Stimulated activated CD8-positive, alpha-beta memory T cell treated with anti-CD3 and anti-CD28 coated beads, Interleukin-7, amount 100 ng/mL, for 4 hours (primary cell): Measurements from ENCODE around the gene GAMT.
"Not testable (repeated sequence)": the region's sequence is repeated elsewhere in the genome, so short reads cannot be mapped to it uniquely, and the experiment has no call there.

Experiments used
- DNase-seq, 2 donors: peaks; one replicate each; pipeline ENCODE4 v3.0.0-alpha.2; 2020; ENCODE audit warnings: low read depth in 2 of 2

Gene GAMT

DNA sequence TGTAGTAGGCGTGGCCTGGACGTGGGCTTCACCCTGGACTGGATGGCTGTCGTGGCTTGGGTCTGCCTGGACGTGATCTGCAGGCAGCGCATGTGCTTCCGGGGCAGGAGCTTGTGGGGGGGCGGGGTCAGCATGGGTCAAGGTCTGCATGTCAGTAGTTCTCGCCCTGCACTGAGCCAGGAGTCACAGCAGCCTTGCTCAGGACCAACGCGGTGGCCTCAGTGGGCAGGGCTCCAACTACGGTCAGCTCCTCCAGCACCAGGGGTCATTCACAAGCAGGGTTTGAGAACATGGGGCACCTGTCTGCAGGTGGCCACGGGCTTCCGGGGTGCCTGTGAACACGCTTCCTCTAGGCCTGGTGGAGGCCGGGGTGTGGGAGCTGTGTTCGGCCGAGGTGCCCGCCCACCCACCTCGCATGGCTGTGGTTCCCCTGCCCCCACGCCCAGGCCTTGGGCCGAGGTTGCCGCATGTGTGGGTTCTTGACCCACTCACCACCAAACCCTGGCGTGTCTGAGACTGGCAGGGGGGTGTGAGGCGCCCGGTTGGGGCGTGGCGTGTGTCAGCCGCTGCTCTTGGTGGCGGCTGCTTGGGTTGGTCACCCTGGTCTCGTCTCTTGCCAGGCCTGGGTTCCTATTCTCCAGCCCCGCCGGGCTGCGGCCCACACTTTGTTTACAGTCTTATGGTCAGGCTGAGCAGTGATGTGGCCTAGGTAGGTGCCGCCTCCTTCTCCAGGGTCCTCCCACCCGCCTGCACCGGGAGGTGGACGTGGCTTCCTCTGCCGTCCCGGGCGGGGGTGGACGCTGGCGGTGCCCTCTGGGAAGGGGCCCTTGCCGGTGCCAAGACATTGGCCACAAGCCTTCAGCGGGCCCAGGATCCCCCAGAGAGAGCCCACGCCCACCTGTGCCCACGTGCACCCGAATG, 32.0 kb upstream of the GAMT start:
- DNase-seq = no peak

DNA sequence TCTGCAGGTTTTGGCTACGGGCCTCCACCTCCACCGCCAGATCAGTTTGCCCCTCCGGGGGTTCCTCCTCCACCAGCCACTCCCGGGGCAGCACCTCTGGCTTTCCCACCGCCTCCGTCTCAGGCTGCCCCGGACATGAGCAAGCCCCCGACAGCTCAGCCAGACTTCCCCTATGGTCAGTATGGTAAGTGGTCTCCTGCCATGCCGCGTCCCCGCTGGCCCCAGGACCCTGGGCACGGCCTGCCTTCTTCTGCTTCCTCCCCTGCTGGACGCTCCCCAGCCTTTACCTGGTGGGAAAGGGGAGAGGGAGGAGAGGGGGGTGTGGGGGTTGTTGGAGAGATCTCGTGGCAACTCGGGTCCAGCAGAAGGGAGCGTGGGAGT, 31.2 kb upstream of the GAMT start:
- no peak for DNase-seq

DNA sequence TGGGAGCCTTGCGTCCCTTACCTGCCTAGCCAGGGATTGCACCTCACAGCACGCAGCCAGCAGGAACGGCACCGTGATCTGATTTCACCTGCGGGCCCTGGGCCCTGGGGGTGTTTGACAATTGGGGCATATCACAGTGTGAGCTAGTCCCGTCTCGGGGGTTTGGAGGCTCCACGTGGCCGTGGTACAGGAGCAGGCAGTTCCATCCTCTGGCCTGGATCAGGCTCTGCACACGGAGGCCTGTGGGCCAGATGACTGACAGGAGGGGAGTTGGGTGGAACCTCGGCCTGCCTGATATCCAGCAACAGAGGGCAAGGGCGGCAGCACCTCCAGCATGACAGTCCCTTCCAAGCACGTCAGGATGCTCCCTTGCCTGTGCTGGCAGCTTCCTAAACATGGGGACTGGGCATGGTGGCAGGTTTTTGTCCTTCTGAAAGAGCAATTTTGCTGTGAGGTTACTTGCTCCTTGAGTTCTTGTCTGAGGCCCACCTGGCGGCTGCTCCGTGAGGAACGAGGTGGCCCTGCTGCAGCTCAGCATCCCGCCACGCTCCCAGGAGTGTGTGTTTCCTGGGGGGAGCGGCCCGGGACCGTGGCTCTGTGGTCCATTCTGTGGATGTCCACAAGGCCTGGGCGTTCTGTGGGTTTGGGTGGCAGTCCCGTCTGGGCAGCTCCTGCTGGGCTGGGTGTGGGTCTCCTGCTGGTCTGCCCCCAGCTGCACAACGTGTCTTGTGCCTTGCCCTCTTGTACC, 30.6 kb upstream of the GAMT start:
- DNase-seq = no peak

DNA sequence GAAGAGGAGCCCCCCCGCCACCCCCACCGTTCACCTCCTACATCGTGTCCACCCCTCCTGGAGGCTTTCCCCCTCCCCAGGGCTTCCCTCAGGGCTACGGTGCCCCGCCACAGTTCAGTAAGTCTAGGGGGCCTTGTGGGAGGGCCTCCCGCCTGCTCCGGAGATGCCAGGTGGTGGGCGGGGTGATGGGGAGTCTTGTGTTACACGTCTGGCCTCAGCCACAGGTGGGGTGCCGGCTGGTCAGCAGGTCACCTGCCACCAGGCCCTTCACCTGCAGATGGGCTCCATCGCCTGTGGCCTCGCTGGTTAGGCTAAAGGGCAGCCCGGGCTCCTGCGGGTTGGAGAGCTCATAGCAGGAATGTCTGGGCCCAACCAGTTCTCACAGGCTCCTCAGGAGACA, 28.9 kb upstream of the GAMT start:
- no peak for DNase-seq

DNA sequence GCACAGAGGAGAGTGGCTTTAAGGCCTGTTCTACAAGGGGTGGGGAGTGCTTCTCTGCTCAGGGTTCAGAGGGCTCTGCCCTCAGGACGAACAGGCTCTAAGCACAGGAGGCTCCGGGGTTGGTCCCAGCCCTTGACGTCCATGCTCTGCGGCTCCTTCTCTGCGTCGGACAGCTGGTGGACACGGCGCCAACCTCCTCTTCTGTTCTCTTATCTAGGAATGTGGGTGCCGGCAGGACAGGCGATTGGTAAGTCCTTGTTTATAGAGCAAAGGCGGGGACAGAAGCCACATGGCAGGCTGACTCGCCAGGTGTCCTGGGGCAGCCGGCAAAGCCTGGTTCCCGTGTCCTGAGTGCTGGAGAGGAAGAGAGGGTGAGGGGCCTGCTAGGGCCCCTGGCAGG, 28.4 kb upstream of the GAMT start:
- DNase-seq = no peak

DNA sequence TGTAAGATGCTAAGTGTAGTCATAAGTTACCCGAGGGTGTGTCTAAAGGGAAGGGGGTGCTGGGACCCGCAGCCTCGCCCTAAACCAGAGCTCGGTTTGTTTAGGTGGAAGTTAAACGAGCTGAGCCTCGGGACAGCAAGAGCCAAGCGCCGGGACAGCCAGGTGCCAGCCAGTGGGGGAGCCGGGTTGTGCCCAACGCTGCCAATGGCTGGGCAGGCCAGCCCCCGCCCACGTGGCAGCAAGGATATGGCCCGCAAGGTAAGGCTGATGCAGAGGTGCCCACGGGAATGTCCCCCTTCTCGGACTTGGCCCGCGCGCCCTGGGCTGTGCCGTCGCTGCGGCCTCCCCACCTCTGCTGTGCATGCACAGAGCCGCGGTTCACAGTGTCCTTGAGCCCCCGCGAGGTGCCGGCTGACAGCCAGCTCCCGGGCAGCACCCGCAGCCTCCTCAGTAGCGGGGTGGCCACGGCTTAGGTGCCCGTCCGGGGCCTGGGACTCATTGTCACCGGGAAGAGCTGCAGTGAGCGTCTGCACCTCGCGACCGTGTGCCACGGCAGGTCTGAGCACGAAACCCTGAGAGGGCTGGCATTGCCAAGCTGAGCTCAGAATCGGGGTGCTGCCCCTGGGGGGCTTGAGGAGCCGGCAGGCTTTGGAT, 27.5 kb upstream of the GAMT start:
- no peak for DNase-seq

DNA sequence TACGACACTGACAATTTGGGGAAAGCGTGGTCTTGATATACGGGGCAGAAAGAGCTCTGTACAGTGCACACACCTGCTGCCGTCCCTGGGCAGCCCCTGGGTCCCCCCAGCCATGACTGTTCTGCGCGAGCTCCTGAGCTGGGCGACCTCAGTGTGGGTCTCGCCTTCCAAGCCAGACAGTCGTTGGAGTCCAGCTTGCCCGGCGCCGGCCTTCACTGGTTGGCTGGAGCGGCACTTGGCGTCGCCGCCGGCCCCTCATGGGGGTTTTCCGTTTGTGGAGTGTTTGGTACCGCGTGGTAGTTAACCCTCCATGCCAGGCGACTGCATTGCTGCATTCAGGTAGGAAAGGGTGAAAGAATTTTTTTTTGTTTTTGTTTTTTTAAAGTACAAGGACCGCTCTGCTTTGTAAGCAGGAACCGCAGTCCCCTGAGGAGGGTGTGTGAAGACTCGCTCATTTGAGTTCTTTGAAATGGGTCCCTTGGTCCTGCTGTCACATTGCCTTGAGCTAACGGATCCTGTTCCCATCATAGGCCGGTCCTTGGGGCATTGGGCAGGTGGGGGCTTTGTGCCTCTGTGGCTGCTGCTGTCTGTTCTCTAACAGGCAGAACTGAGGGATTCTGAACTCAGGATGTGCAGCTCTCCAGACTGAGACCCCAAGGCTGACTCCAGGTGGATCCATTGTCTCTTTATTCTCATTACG, 26.0 kb upstream of the GAMT start:
- no peak for DNase-seq

DNA sequence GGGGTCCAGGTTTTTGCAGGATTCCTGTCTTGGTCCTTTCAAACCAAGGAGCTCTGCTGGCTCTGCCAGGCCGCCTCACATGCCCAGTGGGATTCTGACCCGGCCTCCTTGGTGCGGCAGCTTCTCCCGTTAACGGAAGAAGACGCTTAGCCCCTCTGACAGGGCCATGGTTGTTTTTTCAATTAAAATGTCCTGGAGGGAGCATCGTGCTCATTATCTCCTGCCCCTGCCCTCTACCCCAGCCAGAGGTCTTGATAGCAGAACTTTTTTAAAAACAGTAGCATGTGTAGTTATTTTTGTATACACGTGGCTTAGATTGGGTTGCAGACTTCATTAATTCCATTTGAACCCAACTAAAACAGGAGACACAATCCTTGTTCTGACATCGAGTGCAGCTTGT, 25.4 kb upstream of the GAMT start:
- no peak for DNase-seq

DNA sequence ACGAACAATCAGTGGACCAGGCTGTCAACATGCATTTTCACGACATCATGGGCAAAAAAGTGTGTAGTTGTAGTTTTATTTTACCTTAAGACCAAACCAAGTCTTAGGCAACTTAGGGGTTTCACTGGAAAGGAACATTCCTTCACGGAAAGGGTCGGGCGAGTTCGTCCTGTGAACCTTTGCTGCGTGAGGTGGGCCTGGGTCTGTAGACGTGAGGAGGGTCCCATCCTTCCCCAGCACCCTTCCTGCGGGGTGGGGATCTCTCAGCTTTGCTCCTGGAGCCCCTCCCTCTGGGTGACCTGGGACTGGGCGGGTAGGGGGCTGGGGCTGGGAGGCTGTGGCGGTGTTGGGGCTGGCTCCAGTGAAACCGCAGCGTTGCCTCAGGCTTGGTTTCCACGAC, 24.6 kb upstream of the GAMT start:
- DNase-seq = no peak

DNA sequence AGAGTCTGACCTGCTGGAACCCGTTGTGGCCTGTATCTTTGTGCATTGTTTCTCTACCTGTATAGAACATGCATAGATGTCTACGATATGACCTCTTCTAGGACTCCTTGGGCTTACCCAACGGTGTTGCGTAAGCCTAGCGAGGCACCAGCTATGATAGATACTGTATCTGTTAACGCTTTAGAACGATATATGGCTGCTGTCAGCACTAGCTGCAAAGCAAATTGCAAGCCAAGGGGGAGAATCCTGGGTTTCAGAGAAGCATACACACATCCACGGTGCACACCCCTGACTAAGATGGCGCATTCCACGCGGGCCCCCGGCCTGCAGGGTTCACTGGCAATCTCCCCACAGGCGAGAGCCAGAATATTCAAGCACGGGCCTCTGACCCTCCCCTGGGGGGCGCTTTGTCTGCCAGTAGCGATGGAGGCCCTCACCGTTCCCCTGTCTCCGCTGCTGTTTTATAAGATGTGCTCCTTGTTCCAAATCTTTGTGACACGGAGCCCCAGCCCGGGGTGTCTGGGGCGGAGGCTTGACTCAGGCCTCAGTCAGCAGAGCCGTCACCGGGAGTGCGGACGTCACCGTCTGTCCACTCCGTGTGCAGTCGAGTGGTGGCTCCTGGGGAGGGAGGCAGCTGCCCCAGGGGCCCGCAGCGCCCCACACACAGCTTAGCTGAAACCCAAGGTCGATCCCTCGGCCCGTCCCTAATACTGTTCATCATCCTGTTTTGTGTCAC, 23.9 kb upstream of the GAMT start:
- DNase-seq = no peak

DNA sequence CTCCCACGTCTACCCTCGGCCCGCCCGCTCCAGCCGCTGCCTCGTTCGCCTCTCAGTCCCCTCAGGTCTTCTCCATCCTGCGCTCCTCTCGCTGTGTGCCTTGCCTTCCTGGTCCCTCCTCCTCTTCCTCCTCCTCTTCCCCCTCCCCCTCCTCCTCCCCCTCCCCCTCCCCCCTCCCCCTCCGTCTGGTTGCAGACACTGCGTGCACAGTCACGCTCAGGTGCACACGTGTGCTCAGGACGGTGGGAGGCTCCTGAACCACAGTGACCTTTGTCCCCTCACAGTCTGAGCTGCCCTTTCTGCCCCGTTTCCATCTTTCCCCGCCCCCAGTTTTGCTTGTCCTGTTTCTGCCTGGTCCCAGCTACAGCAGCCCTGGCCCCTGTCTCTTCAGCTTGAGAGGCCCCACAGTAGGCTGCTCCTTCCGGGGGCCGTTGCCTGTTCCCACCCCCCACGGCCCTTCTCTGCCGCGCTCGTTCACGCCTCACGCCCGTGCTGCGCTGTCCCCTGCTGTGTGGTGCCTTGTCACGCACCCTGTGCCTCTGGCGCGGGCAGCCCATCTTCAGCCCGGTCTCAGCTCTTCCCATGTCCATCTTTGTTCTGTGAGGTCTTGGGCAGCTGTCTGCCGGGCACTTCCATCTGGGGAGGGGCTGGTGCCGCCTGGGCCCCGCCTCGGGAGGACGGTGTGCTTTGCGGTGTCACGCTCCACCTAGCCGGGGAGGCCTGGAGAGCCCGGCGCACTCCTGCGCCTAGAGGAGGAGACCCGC, 23.0 kb upstream of the GAMT start:
- DNase-seq = no peak

DNA sequence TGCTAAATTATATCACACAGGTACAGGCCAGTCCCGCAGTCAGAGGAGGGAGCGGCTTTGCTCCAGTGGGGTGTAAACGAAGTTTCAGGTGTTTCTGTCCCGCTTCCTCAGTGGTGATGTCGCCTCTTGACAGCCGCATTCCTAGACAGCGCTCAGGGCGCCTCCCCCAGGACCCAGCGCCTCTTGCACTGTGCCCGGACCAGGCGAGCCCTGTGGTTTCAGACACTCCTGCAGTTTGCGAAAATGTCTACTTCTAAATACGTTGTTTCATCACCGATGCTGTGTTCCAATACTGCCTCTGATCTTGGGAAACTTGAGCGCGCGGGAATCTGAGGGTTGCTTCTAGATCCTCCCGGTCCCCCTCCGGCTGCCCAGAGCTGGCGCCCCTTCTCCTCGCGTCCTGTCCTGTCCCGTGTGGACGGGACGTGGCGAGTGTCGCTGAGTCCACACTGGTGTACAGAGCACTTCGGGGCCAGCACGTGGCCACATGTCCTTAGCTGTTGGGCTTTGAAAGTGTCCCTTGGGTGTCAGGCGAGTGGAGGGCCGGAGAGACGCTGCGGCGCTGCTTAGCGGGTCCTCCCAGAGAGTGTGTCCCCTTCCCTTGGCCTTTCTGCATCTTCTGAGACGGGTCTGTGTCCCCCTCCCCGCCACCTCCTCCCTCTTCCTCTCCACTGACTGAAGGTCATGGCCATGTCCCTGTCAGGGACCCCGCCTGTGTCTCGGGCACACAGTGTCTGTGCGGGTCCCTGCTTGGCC, 22.3 kb upstream of the GAMT start:
- DNase-seq = no peak

DNA sequence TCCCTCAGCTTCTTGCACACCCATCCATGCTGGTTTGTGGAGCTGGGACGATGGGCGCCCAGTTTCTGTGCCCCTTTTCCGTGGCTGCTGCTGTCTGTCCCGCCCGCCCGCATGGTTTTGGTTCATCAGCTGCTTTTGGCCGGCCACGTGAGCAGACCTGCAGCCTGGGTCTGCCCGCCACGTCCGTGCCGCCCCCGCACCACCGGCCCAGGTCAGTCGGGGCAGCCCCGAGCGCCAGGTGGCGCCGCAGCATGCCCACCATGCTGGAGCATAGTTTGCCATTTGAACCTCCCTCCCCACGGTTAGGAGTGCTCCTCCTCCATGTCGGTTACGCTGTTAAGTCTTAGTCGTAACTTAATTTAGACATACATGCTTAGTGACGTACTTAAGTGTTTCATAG, 21.6 kb upstream of the GAMT start:
- no peak for DNase-seq

DNA sequence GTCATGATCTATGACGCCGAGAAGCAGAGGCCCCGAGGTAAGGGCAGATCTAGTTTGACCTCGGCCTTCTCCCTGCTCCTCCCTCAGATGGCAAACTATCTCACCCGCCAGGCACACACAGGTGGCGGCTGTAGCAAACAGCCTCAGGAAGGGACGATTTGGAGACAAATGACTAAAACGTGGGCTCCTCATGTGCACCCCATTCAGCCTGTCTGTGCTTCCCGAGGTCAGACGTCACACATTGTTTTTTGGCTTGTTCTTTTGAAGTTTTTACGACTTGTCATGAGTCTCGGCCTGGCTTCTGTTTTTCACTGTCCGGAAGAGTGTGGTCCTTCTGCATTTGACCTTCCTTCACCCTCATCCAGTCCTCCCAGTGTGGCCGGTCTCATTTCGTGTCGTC, 21.0 kb upstream of the GAMT start:
- DNase-seq = no peak

DNA sequence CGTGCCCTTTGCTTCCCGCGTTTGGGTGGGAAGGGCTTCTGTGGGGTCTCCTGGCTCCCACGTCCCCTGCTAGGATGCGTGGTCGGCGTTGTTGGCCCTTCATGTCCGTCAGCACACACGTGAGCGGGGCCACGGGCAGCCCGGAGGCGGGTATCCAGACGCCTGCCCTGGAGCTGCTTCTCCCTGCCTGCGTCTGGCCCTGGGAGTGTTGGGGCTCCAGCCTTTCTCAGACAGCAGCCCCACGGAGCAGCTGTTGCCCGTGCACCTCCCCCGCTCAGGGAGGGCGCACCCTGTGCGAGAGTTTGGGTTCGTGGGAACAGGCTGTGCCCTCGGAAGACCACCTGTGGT, 20.6 kb upstream of the GAMT start:
- no peak for DNase-seq

DNA sequence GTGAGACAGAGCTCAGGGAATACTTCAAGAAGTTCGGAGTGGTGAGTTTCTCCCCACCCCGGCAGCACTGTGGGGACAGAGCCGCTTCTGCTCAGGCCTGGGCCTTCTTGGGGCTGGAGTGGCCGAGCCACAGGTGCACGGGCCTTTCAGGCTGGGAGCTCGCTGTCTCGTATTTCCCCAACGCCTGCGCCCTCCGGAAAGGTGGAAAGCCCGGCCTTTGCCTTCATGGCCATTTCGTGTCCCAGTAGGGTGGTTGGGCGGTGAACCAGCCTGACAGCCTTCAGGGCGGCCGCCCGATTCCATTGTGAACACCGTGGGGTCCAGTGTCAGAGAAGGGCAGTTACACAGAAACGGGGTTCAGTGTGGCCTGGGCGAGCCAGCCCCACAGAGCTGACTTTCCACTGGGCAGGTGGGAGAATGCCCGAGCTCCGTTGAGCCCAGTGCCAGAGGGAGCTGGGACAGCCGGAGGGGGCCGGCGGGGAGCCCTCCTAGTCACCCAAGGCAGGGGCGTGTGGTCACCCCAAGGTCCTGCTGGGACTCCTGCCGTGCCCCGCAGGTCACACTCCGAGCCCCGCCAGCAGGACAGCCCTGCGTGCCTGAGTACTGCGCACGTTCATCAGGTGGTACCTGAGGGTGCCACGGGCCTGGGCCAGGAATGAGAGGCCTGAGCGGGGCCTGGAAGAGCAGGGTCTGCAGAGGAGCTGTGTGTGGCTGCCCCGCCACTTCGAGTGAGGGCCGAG, 20.0 kb upstream of the GAMT start:
- no peak for DNase-seq

DNA sequence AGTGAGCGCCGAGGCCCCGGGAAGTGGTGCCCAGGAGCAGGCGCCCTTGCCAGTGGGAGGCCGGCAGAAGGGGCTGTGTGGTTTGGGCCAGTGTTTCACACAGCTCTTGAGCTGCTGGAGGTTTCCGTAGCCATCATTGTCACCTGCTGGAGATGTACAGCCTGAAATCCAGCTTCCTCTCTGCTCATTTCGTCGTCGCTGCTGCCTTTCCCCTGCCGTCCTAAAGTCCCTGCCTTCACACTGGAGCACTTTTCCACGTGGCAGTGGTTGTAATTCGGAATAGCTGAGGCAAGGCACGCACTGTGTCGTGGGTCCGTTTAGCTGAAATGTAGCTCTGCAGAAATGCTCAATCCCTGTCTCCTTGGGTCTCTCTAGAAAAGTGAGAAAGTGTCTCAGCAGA, 19.2 kb upstream of the GAMT start:
- no peak for DNase-seq

DNA sequence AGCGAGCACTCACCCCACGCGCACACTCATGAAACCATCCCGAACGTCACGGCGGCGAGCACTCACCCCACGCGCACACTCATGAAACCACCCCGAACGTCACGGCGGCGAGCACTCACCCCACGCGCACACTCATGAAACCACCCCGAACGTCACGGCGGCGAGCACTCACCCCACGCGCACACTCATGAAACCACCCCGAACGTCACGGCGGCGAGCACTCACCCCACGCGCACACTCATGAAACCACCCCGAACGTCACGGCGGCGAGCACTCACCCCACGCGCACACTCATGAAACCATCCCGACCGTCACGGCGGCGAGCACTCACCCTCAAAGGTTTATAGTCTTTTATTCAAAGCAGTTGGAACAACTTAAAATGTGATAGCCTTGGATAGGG, 18.7 kb upstream of the GAMT start:
- DNase-seq = not testable (repeated sequence)
